GM21786 (cell line): Measurements from ENCODE around the gene SIRT2.

Source experiments
- ATAC-seq: cut with Tn5 transposase; IDR thresholded peaks from one replicate; pipeline ENCODE4 v1.9.1; 2021; ENCODE audit not compliant: unreplicated experiment

The SIRT2 gene

DNA sequence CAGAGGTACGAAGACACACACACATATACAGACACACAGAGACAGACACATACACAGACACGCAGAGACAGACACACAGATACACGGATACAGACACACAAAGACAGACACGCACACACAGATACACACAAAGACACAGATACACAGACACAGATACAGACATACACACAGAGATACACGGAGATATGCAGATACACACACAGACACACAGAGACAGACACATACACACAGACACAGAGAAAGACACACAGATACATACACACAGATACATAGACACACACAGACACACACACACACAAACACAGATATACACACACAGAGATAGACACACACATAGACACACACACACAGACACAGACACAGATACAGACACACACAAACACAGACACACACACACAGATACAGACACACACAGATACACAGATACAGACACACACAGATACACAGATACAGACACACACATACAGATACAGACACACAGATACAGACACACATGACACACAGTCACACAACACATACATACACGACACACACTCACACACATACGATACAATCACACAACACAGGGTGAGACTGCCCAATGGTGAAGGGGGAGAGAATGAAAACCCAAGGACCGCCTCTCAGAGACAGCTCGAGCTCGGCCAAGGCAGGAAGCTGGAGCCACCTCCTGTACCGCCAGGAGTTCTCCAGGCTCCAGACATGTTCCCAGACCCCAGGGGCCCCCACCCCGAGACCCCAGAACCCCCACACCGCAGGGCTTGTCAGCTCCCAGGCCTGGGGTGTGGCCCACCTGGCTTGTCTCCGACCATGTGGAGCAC, 21.4 kb upstream of the SIRT2 start:
- no peak for ATAC-seq

DNA sequence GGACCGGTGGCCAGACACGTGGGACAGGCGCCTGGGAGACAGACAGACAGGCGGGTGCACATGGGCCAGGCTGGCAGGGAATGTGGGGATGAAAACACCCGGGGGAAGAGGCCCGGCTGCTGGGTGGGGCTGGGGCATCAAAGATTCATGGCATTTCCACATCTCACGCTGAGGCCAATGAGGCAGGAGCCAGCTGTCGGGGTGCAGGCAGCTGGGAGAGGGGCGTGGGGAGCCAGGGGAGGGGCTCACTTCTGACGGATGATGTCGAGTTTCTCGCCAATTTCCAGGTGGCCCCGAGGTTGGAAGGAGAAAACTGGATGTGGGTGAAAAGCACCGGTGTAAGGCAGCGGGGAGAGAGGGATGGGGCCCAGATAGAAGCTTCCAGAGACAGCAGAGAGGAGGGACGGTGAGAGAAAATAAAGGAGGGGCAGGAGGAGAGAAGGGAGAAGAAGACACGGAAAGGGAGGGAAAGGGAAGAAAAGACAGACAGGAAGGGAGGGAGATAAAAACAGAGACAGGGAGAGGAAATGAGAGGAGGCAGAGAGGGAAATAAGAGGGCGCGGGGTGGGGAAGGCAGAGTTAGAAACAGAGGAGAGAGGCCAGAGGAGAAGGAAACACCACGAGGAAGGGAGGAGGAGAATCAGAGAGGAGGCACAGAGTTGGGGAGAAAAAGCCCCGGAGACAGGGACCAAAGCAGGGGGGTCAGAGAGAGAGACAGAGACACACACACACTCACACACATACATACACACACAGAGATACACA, 20.6 kb upstream of the SIRT2 start:
- no peak for ATAC-seq

- no peak for ATAC-seq
Measured at GRCh38 chr19:38918526-38918925, 19.1 kb upstream of the SIRT2 start.

DNA sequence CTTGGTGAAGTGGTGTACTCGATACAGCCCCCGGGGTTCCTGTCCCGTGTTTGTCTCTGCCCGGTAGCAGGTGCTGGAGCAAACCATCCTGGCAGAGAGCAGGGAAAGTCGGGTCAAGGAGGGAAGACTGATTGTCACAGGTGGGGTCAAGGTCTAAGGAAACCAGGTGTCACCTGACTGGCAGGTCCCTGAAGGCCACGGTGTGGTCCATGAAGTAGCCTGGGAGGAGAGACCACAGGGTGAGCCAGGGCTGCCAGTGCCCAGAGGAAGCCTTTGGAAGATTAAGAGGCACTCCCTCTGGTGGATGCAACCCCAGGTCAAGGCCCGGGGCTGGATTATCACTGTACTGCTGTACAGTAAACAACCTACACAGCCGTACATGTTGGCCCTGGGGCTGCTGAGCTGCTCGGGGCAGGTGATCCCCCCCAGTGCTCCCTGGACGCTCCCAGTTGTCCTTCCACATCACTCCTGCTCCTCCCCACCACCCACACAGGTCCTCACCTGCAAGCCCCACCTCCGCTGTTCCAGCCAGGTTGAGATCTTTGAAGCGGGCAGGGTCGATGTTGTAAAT, 18.6 kb upstream of the SIRT2 start:
- no peak for ATAC-seq

- ATAC-seq: no peak
Measured at GRCh38 chr19:38917516-38917915, 18.1 kb upstream of the SIRT2 start.

GRCh38 chr19:38915329-38916321, 16.2 kb upstream of the SIRT2 start:
- ATAC-seq: no peak

DNA sequence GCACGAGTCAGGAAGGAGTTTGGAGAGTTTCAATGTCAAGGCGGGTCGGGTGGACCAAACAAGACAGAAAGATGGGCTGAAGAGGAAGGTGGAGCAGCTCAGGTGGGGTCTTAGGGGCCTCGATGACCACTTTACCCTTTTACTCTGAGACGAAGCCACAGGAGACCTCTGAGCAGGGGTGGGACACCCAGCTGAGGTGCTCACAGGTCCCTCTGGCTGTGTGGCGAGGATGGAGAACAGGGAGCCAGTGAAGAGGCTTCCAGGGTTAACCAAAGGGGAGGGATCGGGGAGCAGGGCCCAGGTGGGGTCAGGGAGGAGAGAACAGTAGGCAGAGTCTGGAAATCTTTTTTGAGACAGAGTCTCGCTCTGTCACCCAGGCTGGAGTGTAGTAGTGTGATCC, 14.5 kb upstream of the SIRT2 start:
- ATAC-seq: no peak

GRCh38 chr19:38912600-38913514, 13.4 kb upstream of the SIRT2 start:
- no peak for ATAC-seq

GRCh38 chr19:38911388-38912001, 12.1 kb upstream of the SIRT2 start:
- no peak for ATAC-seq

DNA sequence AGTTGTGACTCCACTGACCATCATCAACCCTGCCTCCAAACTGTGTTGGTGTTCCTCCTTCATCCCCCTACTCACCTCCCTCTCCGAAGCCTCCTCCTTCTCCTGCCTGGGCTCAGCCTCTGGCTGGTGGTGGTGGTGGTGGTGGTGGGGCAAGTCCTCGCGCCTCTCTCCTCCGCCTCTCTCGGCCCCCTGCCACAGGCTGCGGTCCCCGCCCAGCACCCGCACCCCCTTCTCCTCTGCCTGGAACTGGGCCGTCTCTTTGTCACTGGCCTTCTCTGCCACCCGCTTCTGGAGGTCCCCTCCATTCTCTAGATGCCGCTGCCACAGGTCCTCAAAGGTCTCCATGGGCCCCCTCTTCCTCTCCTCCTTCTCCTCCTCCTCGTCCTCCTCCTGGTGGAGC, 11.1 kb upstream of the SIRT2 start:
- ATAC-seq: no peak

DNA sequence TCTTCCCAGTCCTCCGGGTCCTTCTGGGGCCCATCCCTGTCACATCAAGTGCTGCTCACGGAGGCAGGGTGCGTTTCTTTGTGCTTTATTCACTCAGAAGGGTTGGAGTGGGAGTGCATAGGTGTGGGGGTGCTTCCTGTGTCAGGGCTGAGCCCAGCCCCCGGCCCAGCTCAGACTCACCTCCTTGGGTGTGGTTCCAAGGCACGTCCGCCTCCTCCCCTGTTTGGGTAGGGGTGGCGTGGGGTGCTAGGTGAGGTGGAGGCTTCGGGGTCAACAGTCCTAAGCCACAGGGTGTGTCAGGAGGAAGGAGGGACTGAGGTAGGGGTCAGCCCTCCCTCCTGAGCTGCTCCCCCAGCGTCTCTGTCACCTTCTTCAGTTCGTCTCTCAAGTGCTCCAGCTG, 9.5 kb upstream of the SIRT2 start:
- no peak for ATAC-seq

- no peak for ATAC-seq
Measured at GRCh38 chr19:38907670-38908069, 8.3 kb upstream of the SIRT2 start.

- no peak for ATAC-seq
Measured at GRCh38 chr19:38907227-38907626, 7.8 kb upstream of the SIRT2 start.

DNA sequence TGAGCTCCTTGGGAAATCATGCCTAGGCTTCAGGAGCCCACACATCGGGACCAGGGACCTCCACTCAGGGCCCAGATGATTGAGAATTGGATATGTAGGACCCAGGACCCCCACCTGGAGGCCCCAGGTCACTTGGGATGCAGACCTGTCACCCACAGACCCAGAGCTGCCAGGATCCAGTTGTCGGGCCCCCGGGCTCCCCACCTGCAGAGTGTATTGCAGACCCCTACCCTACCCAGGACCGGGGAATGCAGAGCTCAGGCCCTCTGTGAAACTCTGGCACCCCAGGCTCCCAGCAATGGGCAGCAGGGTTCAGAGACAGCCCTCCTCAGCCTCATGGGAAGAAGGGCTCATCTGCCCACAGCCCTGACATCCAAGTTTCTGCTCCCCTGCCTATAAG, 6.2 kb upstream of the SIRT2 start:
- no peak for ATAC-seq

GRCh38 chr19:38904581-38905539, 5.4 kb upstream of the SIRT2 start:
- ATAC-seq: no peak

DNA sequence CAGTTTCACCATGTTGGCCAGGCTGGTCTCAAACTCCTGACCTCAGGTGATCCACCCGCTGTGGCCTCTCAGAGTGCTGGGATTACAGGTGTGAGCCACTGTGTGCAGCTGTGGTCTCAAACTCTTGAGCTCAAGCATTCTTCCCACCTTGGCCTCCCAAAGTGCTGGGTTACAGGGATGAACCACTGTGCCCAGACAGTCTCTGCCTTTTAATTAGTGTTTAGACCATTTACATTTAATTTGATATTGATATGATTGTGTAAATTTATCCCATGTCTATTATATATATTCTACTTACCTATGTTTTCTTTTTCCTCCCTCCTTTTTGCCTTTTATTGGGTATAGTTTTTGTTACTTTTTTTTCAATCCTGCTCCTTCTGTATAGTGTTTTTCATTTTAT, 2.3 kb upstream of the SIRT2 start:
- ATAC-seq: no peak

DNA sequence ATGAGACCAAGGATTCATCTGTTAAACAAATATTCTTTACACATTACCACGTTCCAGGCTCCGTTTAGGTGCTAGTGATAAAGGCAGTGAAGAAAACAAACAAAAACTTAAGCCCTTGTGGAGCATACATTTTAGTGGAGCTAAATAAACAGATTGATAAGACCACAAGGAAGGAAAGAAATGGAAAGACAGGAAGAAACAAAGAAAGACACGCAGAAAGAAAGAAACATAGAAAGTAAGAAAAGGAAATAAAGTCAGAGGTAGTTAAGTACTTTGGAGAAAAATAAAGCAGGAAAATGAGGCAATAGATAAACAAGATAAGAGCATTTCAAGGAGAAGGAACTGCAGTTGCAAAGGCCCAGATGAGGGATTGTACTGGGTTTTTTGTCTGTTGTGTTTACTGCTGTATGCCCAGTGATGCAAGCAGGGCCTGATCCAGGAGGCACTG, 1.3 kb upstream of the SIRT2 start:
- ATAC-seq: no peak

- ATAC-seq: no peak
Measured at GRCh38 chr19:38900202-38900629, 798 bp upstream of the SIRT2 start.
